Type B pancreatic cell (in vitro differentiated cells): ENCODE results near the gene MEGF11. TPM values are rescaled to one million over a fixed set of nuclear protein-coding genes. Genes with fewer than 3 reads are reported as not detected.

Source experiments
- DNase-seq: peaks from one replicate; pipeline ENCODE4 v3.0.0; 2021; ENCODE audit warnings: mixed read lengths; ENCODE audit not compliant: unreplicated experiment; ENCODE audit errors: extremely low spot score
- H3K27ac Mint-ChIP-seq: 2 replicates; pipeline ENCODE4 v1.8.0; 2021; ENCODE audit warnings: mild to moderate bottlenecking, mixed read lengths
- H3K27me3 Mint-ChIP-seq: 2 replicates; pipeline ENCODE4 v1.8.0; 2021; ENCODE audit warnings: mixed read lengths
- H3K36me3 Mint-ChIP-seq: 2 replicates; pipeline ENCODE4 v1.8.0; 2021; ENCODE audit warnings: mixed read lengths
- H3K4me1 Mint-ChIP-seq: one replicate; pipeline ENCODE4 v1.8.0; 2021; ENCODE audit warnings: mixed read lengths; ENCODE audit not compliant: unreplicated experiment
- H3K4me3 Mint-ChIP-seq: 2 replicates; pipeline ENCODE4 v1.8.0; 2021; ENCODE audit warnings: mild to moderate bottlenecking, mixed read lengths
- H3K9me3 Mint-ChIP-seq: 2 replicates; pipeline ENCODE4 v1.8.0; 2021; ENCODE audit warnings: mixed read lengths
- total RNA-seq: library from RNA; stranded (reverse); gene quantifications from 2 replicates; pipeline ENCODE4 v1.2.1, GENCODE V29; 2021; ENCODE audit warnings: low replicate concordance
- TF ChIP-seq, protein P1 (sequence below): fragments of 200-600 bp; sonication (generic); conservative IDR thresholded peaks from 2 replicates; pipeline ENCODE4 v1.5.0; 2021; ENCODE audit warnings: antibody characterized with exemption, mild to moderate bottlenecking

Gene MEGF11
- total RNA-seq, 1 donor from 2014 or later: 3.3 TPM

DNA sequence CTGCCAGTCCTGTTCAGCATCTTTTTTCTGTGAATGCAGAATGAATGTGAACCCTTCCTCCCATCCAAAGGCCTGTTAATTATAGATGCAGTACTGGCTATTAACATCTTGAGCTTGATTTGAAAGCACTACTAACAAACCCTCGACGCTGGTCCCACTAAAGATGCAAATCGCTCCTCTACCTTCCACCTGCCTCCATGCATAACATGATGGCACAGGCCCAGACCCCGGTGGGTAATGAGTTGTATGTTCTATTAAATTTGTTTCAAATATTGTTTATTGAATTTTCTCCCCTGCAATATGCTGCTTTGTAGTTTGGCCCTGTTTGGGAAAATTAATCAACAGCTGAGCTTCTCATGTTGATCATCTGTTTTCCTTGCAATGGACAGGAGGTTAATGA is 314.9 kb downstream of the MEGF11 start:
- TF ChIP-seq, protein P1, sequence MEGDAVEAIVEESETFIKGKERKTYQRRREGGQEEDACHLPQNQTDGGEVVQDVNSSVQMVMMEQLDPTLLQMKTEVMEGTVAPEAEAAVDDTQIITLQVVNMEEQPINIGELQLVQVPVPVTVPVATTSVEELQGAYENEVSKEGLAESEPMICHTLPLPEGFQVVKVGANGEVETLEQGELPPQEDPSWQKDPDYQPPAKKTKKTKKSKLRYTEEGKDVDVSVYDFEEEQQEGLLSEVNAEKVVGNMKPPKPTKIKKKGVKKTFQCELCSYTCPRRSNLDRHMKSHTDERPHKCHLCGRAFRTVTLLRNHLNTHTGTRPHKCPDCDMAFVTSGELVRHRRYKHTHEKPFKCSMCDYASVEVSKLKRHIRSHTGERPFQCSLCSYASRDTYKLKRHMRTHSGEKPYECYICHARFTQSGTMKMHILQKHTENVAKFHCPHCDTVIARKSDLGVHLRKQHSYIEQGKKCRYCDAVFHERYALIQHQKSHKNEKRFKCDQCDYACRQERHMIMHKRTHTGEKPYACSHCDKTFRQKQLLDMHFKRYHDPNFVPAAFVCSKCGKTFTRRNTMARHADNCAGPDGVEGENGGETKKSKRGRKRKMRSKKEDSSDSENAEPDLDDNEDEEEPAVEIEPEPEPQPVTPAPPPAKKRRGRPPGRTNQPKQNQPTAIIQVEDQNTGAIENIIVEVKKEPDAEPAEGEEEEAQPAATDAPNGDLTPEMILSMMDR: no peak
- no peak for DNase-seq
- Mint-ChIP-seq H3K4me1 (no peaks in the 10 kb centered on the region), H3K27ac (no peak overlapping the region), H3K9me3 (no peaks in the 10 kb centered on the region), H3K36me3 (no peaks in the 10 kb centered on the region), H3K27me3 (peaks cover 4% of the 10 kb centered on the region), H3K4me3 (no peak overlapping the region)

DNA sequence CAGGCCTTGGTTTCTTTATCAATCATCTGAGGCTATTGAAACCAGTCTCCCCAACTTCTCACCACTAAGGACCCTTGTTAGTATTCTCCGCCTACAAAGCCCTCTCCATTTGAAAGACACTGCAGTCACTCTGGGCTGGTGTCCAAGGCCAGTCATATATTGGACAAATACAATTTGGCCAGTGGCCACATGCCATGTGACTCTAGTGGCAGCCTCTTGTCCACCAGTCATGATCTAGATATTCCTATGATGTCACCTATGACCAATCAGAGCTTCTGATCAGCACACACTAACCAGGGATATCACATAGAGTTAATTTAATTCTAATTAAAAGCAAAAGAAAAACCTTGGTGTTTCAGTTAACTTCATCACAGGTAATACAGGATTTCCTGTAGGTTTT is 316.1 kb downstream of the MEGF11 start:
- DNase-seq: no peak
- Mint-ChIP-seq H3K27me3 (no peaks in the 10 kb centered on the region), H3K9me3 (no peaks in the 10 kb centered on the region), H3K36me3 (no peaks in the 10 kb centered on the region), H3K4me3 (no peak overlapping the region), H3K4me1 (peaks cover 5% of the 10 kb centered on the region), H3K27ac (no peak overlapping the region)
- TF ChIP-seq, protein P1: no peak

DNA sequence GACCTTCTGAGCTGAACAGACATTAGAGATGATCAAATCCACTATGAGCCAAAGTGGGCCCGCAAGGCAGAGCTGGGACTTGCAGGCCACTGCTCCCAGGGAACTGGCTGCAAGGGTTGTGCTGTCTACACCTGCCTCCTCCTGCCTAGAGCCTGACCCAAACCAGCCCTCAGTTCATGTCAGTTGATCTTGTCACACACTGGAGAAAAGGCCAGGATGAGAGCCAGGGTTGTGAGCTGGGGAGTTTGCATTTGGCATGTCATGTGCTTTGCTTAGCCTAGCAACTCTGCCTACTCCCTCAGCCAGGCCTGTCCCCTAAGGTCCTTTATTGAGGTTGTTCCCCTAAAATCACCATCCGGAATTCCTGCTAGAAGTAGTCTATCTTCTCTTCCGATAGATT is 316.5 kb downstream of the MEGF11 start:
- no peaks in the 10 kb centered on the region for H3K27me3 Mint-ChIP-seq
- no peak overlapping the region for H3K4me3 Mint-ChIP-seq
- TF ChIP-seq, protein P1: no peak
- no peak for DNase-seq
- H3K27ac Mint-ChIP-seq: no peak overlapping the region
- H3K36me3 Mint-ChIP-seq: no peaks in the 10 kb centered on the region
- no peaks in the 10 kb centered on the region for H3K9me3 Mint-ChIP-seq
- H3K4me1 Mint-ChIP-seq: peaks cover 5% of the 10 kb centered on the region

DNA sequence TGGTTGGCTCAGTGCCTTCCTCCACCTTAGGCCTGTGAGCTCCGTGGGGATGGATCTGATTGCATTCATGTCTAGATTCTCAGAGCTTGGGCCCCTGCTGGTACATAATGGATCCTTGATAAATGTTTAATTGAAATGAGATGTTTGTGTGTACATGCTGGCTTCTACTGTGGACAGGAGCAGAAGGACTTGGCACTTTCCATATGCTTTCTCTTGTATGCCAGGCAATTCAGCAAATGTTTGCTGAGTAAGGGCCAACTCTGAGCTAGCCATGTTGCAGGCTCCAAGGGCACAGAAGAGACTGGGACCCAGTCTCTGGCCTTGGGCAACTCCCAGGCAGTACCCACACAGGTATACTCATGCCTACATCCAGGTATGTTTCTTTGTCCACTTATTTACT is 317.3 kb downstream of the MEGF11 start:
- H3K4me1 Mint-ChIP-seq: peaks cover 5% of the 10 kb centered on the region
- no peak for DNase-seq
- H3K27ac Mint-ChIP-seq: no peak overlapping the region

DNA sequence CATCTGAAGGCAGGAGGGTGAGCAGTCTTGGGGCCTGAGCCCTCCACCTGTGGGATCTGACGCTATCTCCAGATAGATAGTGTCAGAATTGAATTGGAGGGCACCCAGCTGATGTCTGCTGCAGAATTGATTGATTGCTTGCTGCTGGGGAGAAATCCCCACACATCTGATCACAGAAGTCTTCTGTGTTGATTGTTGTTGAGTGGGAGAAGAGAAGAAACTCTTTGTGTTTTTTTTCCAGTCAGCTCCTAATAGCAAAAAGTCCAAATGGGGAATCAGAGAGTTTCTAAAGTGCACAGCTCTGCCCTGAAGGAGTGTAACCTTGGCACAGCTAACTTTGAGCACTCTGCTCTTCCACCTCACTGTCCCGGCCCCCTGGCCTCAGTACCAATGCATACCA is 318.2 kb downstream of the MEGF11 start:
- Mint-ChIP-seq H3K4me1 (peaks cover 5% of the 10 kb centered on the region), H3K27me3 (no peaks in the 10 kb centered on the region), H3K9me3 (no peaks in the 10 kb centered on the region), H3K27ac (no peak overlapping the region), H3K36me3 (no peaks in the 10 kb centered on the region), H3K4me3 (no peak overlapping the region)
- DNase-seq: no peak
- TF ChIP-seq, protein P1: no peak

More for the DNA sequence above, 317.3 kb downstream of the MEGF11 start:
- TF ChIP-seq, protein P1: no peak
- Mint-ChIP-seq H3K4me3 (no peak overlapping the region), H3K27me3 (no peaks in the 10 kb centered on the region), H3K36me3 (no peaks in the 10 kb centered on the region), H3K9me3 (no peaks in the 10 kb centered on the region)

DNA sequence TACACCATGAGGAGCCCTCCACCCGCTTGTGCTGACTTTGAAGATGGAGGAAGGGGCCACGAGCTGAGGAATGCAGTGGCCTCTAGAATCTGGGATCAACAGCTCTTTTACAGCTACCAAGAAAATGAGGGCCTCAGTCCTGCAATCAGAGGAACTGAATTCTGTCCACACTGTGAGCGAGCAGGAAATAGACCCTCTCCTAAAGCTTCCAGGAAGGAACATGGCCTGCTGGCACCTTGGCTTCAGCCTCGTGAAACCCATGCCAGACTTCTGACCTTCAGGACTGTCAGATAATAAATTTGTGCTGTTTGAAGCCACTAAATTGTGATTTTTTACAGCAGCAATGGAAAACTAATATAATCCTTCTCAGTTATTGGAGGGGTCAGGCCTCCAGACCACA is 322.3 kb downstream of the MEGF11 start:
- H3K36me3 Mint-ChIP-seq: no peaks in the 10 kb centered on the region
- no peaks in the 10 kb centered on the region for H3K9me3 Mint-ChIP-seq
- TF ChIP-seq, protein P1: no peak
- peaks cover 5% of the 10 kb centered on the region for H3K4me1 Mint-ChIP-seq
- no peak overlapping the region for H3K4me3 Mint-ChIP-seq
- DNase-seq: no peak
- H3K27ac Mint-ChIP-seq: no peak overlapping the region
- no peaks in the 10 kb centered on the region for H3K27me3 Mint-ChIP-seq
